HEK293T (cell line): ENCODE measurements around the gene TNFAIP2.
"Not testable (repeated sequence)": the region's sequence is repeated elsewhere in the genome, so short reads cannot be mapped to it uniquely, and the experiment has no call there.

Source experiments
- CTCF ChIA-PET: fragments of 350-600 bp; formaldehyde crosslinking; extraction: SDS; loops from one replicate; lab custom pipeline; 2021; ENCODE audit warnings: antibody characterized with exemption, inconsistent platforms; lab: Yijun Ruan, JAX
- POLR2A ChIA-PET: fragments of 350-600 bp; formaldehyde crosslinking; extraction: SDS; loops from one replicate; lab custom pipeline; 2020; ENCODE audit warnings: antibody characterized with exemption, inconsistent platforms; lab: Yijun Ruan, JAX
- DNase-seq: peaks from one replicate; pipeline ENCODE4 v3.0.0; 2012; ENCODE audit warnings: mixed read lengths; ENCODE audit errors: extremely low spot score
- ARNT ChIP-seq: fragments of 450-650 bp; IDR thresholded peaks from 2 replicates; pipeline ENCODE4 v1.6.1; 2017; ENCODE audit warnings: mild to moderate bottlenecking
- BHLHE40 ChIP-seq: fragments of 450-650 bp; IDR thresholded peaks from 2 replicates; pipeline ENCODE4 v1.6.1; 2016; ENCODE audit warnings: mild to moderate bottlenecking, moderate library complexity, borderline replicate concordance
- CTBP1 ChIP-seq: fragments of 450-650 bp; IDR thresholded peaks from 2 replicates; pipeline ENCODE4 v1.6.1; 2016; ENCODE audit warnings: borderline replicate concordance
- ELF4 ChIP-seq: fragments of 450-650 bp; IDR thresholded peaks from 2 replicates; pipeline ENCODE4 v1.6.1; 2017; ENCODE audit warnings: antibody characterized with exemption
- FOXA1 ChIP-seq: fragments of 450-650 bp; IDR thresholded peaks from 2 replicates; pipeline ENCODE4 v1.6.1; 2016; ENCODE audit warnings: mild to moderate bottlenecking
- FOXK2 ChIP-seq: fragments of 450-650 bp; IDR thresholded peaks from 2 replicates; pipeline ENCODE4 v1.6.1; 2016; ENCODE audit warnings: mild to moderate bottlenecking
- FOXM1 ChIP-seq: fragments of 450-650 bp; IDR thresholded peaks from 2 replicates; pipeline ENCODE4 v1.6.1; 2017; ENCODE audit warnings: mild to moderate bottlenecking, borderline replicate concordance
- HDGF ChIP-seq: fragments of 450-650 bp; IDR thresholded peaks from 2 replicates; pipeline ENCODE4 v1.6.1; 2017; ENCODE audit warnings: antibody characterized with exemption, borderline replicate concordance
- L3MBTL2 ChIP-seq: fragments of 450-650 bp; conservative IDR thresholded peaks from 2 replicates; pipeline ENCODE4 v1.6.1; 2016; ENCODE audit warnings: mild to moderate bottlenecking
- LEF1 ChIP-seq: fragments of 450-650 bp; IDR thresholded peaks from 2 replicates; pipeline ENCODE4 v1.6.1; 2017; ENCODE audit warnings: mild to moderate bottlenecking, borderline replicate concordance
- NFRKB ChIP-seq: fragments of 450-650 bp; IDR thresholded peaks from 2 replicates; pipeline ENCODE4 v1.6.1; 2016; ENCODE audit warnings: mild to moderate bottlenecking, moderate library complexity
- PKNOX1 ChIP-seq: fragments of 450-650 bp; IDR thresholded peaks from 2 replicates; pipeline ENCODE4 v1.6.1; 2016
- SP1 ChIP-seq: fragments of 450-650 bp; IDR thresholded peaks from 2 replicates; pipeline ENCODE4 v1.6.1; 2017
- SUZ12 ChIP-seq: fragments of 450-650 bp; IDR thresholded peaks from 2 replicates; pipeline ENCODE4 v1.6.1; 2016; ENCODE audit warnings: mild to moderate bottlenecking
- TARDBP ChIP-seq: fragments of 450-650 bp; IDR thresholded peaks from 2 replicates; pipeline ENCODE4 v1.6.1; 2016
- ZNF384 ChIP-seq: fragments of 450-650 bp; IDR thresholded peaks from 2 replicates; pipeline ENCODE4 v1.6.1; 2016

The TNFAIP2 gene

GRCh38 chr14:103146141-103146709 is 23.0 kb downstream of the TNFAIP2 start:
- DNase-seq: no peak
- CTCF ChIA-PET: interaction anchor here (1.6 kb wide), 1 partner anchor 41 kb away, joined by 5 read pairs; no protein-coding TSS in a partner anchor
- POLR2A ChIA-PET: no interaction called here
- TF ChIP-seq ARNT (no peak), FOXK2 (no peak), FOXA1 (no peak), BHLHE40 (no peak), NFRKB (no peak), LEF1 (no peak), CTBP1 (no peak), L3MBTL2 (no peak), SP1 (no peak), SUZ12 (no peak), HDGF (no peak), TARDBP (no peak), ELF4 (no peak), PKNOX1 (no peak), ZNF384 (no peak), FOXM1 (no peak)

GRCh38 chr14:103149351-103150237 is 26.3 kb downstream of the TNFAIP2 start:
- ChIA-PET CTCF (interaction anchor here (0.9 to 1.0 kb wide), 2 partner anchors 9 to 12 kb away, joined by 3 to 6 read pairs; no protein-coding TSS in a partner anchor), POLR2A (no interaction called here)
- no peak for TF ChIP-seq CTBP1
- no peak for DNase-seq

- ChIA-PET CTCF (interaction anchor here (0.5 kb wide), 1 partner anchor 557 kb away, joined by 7 read pairs; no protein-coding TSS in a partner anchor), POLR2A (no interaction called here)
- no peak for DNase-seq
Measured at GRCh38 chr14:103151270-103151945, 28.1 kb downstream of the TNFAIP2 start.

GRCh38 chr14:103155010-103155409 is 31.7 kb downstream of the TNFAIP2 start:
- no peak for DNase-seq
- no peak for TF ChIP-seq ARNT
- no peak for TF ChIP-seq FOXM1
- no peak for TF ChIP-seq ELF4
- no peak for TF ChIP-seq FOXA1
- TF ChIP-seq ZNF384: no peak
- TF ChIP-seq TARDBP: no peak
- no peak for TF ChIP-seq LEF1
- TF ChIP-seq FOXK2: no peak
- TF ChIP-seq SP1: no peak
- no peak for TF ChIP-seq BHLHE40
- TF ChIP-seq NFRKB: no peak
- no peak for TF ChIP-seq L3MBTL2
- TF ChIP-seq CTBP1: no peak
- no peak for TF ChIP-seq SUZ12
- TF ChIP-seq PKNOX1: no peak
- TF ChIP-seq HDGF: no peak
- CTCF ChIA-PET: no interaction called here
- POLR2A ChIA-PET: no interaction called here

More at GRCh38 chr14:103151270-103151945, 28.1 kb downstream of the TNFAIP2 start:
- TF ChIP-seq TARDBP: no peak
- TF ChIP-seq ELF4: no peak
- TF ChIP-seq ZNF384: no peak
- TF ChIP-seq FOXA1: no peak
- TF ChIP-seq FOXM1: no peak
- TF ChIP-seq NFRKB: no peak
- TF ChIP-seq SP1: no peak
- TF ChIP-seq FOXK2: no peak
- no peak for TF ChIP-seq ARNT
- TF ChIP-seq CTBP1: no peak
- TF ChIP-seq L3MBTL2: no peak
- TF ChIP-seq SUZ12: no peak
- no peak for TF ChIP-seq BHLHE40
- no peak for TF ChIP-seq HDGF
- no peak for TF ChIP-seq PKNOX1
- no peak for TF ChIP-seq LEF1

GRCh38 chr14:103155416-103155815 is 32.2 kb downstream of the TNFAIP2 start:
- CTCF ChIA-PET, DNase-seq, POLR2A ChIA-PET: not testable (repeated sequence)
